T1000 (cell line): ENCODE measurements around the gene CYB561A3.

Experiments
- DNase-seq: peaks from one replicate; lab custom pipeline; 2025; ENCODE audit warnings: mixed read lengths; lab: John Stamatoyannopoulos, UW

CYB561A3 gene

DNA sequence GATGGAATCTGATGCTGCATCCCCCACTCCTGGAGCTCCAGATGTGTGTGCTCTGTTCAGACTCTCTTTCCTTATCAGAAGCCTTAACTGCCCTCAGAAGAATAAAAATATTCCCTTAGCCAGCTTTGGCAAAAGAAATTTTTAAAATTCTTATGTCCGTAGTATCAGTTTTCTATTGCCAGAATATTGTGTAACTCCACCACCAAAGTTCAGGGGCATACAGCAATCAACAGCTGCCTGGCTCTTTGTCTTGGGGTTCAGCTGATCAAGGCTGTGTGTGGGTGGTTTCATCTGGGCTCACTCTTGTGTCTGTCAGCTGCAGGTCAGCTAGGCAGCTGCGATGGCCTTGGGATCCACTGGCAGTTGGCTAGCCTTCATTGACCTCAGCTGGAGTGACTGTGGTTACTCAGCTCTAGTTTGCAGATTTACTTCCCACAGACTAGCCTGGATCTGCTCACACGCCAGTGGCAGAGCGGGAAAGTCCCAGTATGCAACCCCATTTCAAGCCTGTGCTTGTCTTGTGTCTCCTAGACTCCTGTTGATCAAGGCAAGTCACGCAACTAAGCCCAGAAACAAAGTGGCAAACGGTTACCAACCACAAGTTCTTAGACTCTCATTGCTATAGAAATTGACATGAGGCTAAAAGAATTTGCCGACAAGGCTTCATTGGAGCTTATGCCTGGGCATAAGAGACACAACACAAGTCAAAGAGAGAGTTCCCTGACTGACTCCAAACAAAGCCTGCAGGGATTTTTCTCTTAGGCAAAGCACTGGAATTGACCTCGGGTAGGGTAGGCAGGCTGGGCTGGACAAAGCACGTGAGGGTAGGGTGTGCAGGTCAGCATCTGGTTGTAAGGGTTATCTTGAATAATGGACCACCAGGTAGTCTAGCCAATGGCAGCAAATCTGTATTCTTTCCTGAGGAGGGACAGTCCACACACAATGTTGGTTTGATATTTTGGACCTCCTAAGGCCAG, 8.0 kb upstream of the CYB561A3 start:
- DNase-seq, result no peak

DNA sequence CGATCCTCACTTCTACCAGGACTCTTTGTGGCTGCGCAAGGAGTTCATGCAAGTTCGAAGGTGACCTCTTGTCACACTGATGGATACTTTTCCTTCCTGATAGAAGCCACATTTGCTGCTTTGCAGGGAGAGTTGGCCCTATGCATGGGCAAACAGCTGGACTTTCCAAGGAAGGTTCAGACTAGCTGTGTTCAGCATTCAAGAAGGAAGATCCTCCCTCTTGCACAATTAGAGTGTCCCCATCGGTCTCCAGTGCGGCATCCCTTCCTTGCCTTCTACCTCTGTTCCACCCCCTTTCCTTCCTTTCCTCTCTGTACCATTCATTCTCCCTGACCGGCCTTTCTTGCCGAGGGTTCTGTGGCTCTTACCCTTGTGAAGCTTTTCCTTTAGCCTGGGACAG, 7.0 kb upstream of the CYB561A3 start:
- DNase-seq, result no peak

DNA sequence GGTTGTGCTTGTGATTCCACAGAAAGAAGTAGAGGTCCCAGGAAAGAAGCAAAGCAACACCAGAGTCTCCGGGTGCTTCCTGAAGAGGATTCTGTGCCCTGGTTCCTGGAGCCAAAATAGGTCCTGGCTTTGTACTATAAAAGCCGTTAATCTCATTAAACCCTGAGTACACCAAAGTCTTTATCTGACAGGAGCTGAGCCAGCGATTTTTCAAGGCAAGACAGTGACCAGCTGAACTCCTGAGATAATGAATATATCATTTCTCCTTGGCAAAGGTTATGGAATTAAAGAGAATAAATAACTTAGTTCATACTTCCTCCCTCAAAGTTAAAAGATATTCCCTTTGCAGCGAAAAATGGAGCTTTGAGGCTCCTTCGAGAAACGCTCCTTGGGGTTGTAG, 5.7 kb upstream of the CYB561A3 start:
- no peak for DNase-seq

DNA sequence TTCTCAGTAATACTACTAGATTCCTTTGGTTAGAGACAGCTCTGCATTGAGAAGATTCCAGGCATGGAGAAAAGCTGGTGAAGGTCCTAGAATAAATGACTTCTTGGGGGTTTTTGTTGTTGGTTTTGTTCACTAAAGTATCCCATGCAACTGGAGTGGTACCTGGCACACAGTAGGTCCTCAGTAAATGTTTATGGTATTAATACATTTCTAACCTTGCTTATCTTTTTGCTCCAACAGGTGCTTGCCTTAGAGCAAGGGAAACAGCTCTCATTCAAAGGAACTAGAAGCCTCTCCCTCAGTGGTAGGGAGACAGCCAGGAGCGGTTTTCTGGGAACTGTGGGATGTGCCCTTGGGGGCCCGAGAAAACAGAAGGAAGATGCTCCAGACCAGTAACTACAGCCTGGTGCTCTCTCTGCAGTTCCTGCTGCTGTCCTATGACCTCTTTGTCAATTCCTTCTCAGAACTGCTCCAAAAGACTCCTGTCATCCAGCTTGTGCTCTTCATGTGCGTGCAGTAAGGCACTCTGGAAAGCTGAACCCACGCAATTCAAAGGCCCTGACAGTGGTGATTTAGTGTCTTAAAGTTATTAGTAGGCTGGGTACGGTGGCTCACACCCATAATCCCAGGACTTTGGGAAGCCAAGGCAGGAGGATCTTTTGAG, 2.5 kb upstream of the CYB561A3 start:
- DNase-seq, result no peak

DNA sequence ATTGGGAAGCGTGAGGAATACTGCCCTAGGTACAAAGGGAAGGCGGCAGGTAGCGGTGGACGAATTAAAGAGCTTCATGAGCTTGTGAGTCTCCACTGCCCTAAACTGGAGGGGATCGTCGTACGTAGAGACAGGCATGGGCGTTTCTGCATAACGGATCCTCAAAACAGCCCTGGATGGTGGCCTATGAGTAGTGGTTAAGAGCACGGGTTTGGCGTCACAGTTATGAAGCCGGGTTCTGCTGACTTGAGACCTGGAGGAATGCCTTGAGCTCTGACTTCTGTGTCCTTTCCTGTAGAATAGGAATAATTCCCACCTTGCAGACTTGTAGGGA, 827 bp upstream of the CYB561A3 start:
- no peak for DNase-seq

DNA sequence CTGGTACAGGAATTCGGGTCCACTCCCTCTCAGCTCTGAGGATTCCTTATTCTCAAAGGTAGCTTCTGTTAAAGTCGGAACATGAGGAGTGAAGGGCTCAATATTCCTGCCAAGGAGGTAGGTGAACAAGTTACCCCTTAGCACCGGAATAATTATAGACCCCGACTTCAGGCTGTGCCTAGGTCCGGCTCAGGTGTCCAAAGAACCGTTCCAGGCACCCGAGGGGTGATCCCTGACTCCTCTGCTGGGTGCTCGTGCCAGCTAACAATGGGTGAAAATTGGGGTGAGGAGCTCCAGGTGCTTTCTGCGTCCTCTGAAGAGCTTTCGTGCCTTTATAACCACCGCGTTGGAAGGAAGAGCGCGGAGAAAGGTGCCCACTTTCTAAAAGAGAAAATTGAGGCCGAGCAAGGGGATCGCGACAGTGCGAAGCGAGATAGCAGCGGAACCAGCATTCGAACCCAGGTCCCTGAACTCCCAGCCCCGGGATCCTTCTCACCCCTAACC, 393 bp downstream of the CYB561A3 start:
- DNase-seq, result no peak

DNA sequence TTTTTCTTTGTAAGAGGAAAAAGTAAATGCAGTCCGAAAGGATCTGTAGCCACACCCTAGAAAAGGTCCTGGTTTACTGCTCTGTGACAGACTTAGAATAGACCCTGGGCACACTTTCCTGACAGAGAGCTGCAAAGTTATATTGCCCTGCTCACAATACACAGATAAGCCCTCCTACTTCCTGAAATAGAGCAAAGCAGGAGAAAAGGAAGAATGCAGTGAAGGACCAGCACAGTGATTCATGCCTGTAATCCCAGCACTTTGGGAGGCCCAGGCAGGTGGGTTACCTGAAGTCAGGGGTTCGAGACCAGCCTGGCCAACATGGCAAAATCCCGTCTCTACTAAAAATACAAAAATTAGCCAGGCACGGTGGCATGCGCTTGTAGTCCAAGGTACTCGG, 2.2 kb downstream of the CYB561A3 start:
- DNase-seq, result no peak

DNA sequence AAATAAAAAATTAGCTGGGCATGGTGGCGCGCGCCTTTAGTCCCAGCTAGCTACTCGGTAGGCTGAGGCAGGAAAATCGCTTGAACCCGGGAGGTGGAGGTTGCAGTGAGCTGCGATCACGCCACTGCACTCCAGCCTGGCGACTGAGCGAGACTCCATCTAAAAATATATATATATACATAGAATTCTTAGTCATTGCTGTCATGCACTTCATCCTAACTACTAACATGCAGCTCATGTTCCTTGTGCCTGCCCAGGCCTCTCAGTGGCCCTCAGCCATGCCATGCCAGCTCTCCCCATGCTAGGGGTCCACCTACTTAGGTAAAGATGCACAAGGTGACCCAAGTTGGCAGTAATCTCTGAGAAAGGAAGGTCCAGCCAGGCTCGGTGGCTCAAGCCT, 3.1 kb downstream of the CYB561A3 start:
- no peak for DNase-seq

DNA sequence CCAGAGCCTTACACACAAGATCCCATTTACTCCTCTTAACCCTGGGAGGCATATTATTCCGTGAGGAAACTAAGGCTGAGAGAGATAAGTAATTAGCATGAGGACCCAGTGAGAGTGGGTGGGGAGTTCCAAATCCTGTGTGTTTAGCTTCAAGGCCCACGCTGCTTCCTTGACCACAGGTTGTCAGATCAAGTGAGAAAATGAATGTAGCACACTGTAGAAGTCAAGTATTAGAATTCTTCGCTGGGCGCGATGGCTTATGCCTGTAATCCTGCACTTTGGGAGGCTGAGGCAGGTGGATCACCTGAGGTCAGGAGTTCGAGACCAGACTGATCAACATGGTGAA, 3.8 kb downstream of the CYB561A3 start:
- no peak for DNase-seq

DNA sequence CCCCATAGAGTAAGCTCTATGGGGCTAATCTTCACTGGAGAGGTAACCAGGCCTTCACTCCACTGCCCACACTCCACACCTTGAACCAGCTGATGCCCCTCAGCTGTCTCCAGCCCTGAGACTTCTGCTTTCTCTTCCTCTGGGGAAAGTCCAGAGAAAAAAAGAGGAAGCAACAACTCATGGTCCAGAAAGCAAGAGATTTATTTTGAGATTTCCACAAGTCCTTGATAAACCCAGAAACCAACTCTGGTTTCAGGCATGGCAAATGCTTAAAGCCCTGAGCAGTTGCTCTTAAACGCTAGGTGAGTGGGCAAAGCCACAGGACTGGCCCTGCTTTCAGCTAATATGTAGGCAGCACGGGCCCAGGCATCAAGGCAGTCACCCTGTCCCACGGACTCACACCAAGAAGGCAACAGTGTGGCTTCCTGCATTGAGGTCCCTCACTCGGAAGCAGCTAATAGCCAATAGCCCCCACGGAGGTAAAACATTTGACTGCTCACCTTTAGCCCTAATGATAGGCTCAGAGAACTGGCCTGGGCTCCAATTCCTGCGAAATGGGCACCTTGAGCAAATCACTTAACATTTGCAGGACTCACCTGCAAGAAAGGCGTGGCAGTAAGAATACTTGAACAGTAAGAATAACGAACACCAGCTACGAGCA, 4.3 kb downstream of the CYB561A3 start:
- DNase-seq, result no peak

DNA sequence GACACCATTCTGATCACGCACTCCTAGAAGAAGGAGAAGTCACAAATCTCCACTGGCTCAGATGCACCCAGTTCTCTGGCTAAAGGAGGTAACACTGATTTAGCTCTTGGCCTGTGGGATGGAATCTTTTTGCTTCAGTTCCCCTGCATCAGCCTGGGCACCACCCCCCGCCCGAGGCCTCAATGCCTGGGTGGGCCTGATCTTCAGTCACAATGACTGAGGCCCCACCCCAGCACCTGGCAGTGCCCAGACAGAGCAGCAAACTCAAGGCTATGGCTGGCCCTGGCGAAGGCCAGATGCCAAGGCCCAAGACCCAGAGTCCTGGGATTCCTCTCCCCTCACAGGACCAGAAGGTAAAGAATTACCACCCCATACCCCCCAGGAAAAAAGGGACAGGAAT, 5.0 kb downstream of the CYB561A3 start:
- no peak for DNase-seq

DNA sequence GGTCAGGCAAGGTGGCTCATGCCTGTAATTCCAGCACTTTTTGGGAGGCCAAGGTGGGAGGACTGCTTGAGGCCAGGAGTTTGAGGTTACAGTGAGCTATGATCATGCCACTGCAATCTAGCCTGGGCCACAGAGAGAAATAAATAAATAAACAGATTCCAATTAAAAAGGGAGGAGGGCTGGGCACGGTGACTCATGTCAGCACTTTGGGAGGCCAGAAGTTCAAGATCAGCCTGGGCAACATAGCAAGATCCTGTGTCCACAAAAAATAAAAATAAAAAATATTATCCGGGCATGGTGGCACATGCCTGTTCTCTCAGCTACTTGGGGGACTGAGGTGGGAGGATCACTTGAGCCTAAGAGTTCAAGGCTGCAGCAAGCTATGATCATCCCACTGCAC, 7.5 kb downstream of the CYB561A3 start:
- no peak for DNase-seq

DNA sequence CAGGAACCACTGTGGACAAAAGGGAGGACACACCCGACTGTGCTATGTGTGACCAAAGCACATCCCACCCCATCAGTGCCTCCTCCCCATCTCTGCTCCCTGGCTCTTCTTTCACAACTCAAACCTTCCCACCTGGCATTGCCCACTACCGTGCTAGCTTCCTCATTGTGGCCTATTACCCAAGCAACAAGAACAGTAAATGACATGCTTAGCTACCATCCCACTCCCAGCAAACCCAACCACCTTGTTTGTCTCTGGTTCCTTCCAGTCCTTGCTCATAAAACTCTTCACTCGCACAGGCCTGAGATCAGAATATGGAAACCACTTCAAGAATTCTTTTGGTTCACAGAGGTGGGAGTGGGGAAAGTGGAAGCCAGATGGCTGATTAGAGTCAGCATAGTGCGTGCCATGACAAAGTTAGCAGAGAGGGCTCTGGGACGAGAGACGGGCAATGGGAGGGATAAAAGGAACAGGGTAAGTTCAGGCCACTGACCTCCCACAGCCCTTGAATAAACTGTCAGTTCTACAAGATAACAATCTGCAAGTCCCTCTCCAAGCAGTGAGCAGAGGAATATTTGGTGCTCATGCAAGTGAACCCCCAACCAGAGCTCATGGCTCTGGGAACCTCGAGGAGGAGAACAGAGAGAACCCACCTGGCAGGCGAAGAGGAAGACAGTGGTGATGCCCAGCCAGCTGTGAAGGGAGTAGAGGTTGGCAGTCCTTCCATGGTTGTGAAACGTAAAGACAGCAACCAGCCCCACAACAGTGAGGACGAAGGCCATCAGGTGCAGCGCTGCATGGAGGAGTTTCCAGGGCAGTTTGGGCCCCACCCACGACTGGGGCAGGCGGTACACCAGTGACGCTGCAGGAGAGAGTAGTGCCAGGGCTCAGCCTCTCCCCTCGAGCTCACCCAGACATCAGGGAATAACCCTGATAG, 8.3 kb downstream of the CYB561A3 start:
- DNase-seq, result no peak

DNA sequence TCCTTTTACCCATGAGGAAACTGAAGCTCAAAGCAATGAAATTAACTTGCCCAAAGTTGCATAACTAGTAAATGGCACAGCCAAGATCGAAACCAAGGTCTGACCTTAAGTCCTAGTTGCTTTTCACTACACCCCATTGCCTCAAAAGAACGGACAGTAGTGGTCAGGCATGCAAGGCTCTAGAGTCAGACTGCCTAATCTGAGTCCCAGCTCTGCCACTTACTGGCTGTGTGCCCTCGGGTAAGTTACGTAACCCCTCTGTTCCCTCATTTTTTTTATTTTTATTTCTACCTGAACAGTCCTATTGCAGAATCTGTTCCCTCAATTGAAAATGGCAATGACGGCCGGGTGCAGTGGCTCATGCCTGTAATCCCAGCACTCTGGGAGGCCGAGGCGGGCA, 9.6 kb downstream of the CYB561A3 start:
- DNase-seq, result no peak

DNA sequence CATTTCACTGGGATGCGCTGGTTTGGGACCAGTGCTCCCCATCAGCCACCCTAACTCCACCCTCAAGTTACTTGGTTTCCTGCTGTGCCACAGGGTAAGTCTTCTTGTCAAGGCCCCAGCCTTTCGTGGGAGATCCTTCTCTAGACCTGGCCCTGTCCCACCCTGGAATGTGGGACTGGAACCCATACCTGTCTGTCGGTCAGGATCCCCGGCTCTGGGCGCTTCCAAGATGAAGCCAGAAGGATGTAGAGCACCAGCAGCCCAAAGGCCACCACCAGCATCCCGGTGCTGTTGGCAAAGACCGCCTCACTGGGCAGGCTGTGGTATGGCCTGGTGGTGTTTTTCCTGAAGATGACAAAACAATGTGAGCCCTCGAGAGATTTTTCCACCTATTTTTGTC, 10.9 kb downstream of the CYB561A3 start:
- DNase-seq, result no peak

DNA sequence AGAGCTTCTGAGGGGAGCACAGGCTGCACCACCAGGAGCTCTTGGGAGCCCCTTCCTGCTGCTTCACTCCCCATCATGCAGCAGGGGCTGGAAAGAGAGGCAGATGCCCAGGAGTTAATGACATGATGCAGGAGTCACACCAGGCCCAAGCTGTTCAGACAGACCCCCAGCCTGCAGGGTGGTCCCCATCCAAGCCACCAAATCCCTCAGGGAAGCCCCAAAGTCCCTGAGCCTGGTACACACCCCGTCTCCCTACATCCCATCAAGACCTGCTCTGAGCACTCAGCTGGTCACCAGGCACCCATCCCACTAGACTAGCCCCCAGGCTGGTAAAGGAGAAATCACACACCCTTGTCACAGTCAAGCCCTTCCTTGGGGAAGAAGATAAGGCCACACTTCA, 11.3 kb downstream of the CYB561A3 start:
- DNase-seq, result no peak

DNA sequence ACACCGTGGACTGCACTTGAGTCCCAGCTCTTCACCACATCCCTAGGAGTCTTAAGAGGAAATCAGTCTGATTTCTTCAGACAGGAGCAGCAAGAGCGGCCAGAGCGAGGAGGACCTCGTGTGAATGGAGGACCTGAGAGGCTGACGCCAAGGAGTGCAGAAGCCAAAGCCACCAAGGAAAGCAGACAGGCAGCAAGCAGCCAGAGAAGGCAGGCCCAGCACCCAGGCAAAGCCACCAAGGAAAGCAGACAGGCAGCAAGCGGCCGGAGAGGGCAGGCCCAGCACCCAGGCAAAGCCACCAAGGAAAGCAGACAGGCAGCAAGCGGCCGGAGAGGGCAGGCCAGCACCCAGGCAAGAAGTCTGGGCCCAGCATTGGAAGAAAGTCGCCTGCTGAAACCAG, 11.8 kb downstream of the CYB561A3 start:
- DNase-seq, result no peak

DNA sequence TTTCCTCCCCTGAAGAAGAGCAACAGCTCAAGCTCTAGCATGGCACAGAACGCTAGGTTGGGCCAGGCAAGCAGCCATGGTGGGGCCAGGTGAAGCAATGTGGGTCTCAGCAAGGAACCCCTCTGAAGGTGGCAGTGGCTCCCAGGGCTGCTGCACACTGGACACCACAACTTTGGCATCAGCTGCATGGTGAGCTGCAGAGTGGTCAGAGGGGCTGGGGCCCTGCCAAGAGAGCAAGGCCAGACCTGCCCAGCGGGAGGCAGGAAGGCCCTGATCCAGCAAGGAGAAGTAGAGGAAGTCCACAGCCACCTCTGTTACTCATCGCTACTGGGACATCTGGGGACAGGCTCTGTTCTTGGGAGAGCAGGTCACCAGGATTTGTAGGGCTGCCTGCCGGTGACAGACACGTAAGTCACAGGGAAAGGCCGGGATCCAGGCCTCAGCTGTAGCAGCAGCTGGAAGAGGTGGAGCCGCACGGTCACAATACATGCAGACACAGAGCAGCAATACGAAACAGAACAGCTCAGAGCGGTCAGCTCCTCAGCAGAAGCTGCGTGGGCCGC, 12.4 kb downstream of the CYB561A3 start:
- DNase-seq, result no peak

DNA sequence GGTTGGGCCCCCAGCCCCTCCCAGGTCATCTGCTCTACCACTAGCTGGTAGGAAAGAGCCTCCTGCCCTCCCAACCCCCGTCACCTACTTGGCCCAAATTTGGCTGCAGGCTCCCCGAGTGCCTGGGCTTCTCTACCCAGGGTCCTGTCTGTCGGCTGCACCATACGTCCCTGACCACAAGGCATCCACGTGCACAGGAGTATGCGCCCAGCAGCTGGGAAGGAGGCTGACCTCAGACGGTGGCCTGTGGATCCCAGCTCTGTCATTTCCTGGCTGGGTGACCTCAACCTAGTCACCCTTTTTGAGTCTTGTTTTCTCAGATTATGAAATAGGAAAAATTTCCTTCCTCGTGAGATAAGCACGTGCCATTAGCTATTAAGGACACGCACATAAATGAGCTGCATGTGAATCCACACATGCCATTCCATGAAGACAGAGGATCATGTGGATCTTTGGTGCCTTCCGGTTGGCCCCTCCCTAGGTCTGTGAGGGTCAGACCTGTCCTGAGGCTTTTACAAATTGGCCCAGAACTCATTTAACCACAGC, 13.7 kb downstream of the CYB561A3 start:
- DNase-seq, result no peak

DNA sequence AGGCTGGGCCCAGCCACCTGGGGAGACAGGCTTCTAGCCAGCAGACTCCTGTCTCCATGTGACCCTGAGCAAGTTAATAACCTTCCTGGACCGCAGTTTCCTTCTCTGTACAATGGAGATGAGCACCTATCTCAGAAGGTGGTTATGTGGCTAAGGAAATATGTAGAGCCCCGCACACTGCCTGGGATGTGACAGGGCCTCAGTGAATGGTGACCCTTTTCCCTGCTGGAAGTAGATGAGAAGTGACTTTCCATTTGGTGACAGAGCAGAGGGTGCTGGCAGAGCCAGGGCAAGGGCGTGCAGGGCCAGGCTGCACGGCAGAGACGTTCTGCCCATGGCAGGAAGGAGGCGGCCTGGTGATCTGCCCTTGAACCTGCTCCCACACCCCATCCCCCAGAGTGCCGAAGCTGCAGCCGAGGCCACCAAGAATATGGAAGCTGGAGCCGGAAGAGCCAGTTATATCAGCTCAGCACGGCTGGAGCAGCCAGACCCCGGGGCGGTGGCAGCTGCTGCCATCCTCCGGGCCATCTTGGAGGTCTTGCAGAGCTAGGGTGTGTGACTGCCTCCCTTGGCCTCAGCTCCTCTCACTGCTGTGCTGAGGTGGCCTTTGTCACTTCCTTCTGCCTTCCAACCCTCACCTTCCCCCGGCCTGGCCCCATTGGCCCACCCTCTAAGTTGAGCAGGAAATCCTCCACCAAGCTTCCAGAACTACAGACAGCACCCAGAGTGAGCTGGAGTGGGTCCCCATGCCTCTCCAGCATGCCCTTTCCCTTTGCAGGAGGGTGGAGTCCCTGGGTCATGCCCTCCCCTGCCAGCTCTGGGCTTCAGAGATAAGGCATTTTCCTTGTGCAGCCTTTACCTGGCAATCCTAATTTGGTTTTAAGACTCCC, 15.5 kb downstream of the CYB561A3 start:
- DNase-seq, result no peak
